BJ (cell line): ENCODE measurements around the gene KCNJ15. TPM values are rescaled to one million over a fixed set of nuclear protein-coding genes. Genes with fewer than 3 reads are reported as not detected.

Experiments used
- CTCF ChIA-PET: fragments of 350-600 bp; formaldehyde crosslinking; extraction: SDS; loops from one replicate; lab custom pipeline; 2021; ENCODE audit warnings: antibody characterized with exemption, inconsistent platforms; lab: Yijun Ruan, JAX
- POLR2A ChIA-PET: fragments of 300-600 bp; sonication (Branson Sonifier 250); formaldehyde crosslinking; extraction: SDS; loops from one replicate; lab custom pipeline; 2021; ENCODE audit warnings: antibody characterized with exemption; lab: Charles Lee
- DNase-seq: peaks from one replicate; pipeline ENCODE4 v3.0.0-alpha.2; 2011; ENCODE audit warnings: low read depth
- H3K27me3 ChIP-seq: 2 replicates; pipeline ENCODE4 v1.6.0; 2011; ENCODE audit warnings: low read length; ENCODE audit not compliant: control insufficient read depth, insufficient read depth
- H3K36me3 ChIP-seq: 2 replicates; pipeline ENCODE4 v1.5.1; 2011; ENCODE audit warnings: low read length; ENCODE audit not compliant: control insufficient read depth, insufficient read depth
- H3K4me3 ChIP-seq: 2 replicates; pipeline ENCODE4 v1.5.1; 2011; ENCODE audit warnings: low read depth, mild to moderate bottlenecking, control low read depth, low read length
- CTCF ChIP-seq: IDR thresholded peaks from 2 replicates; pipeline ENCODE4 v1.5.1; 2011; ENCODE audit warnings: low read depth, mild to moderate bottlenecking, control low read depth, inconsistent platforms, low read length, moderate library complexity; ENCODE audit not compliant: insufficient read depth
- polyA plus RNA-seq: library from polyadenylated mRNA; depleted of rRNA; stranded (reverse); fragments of >200 nt; gene quantifications from 2 replicates; pipeline ENCODE4 v1.2.3, GENCODE V29; 2011

KCNJ15 gene
- polyA plus RNA-seq, 1 experiment, result 0.02 TPM

GRCh38 chr21:38325216-38325615 lies 68.4 kb downstream of the KCNJ15 start:
- ChIA-PET CTCF (interaction anchor here (0.6 to 4.3 kb wide), 4 partner anchors 8 to 106 kb away, joined by 3 to 18 read pairs (median 10); no protein-coding TSS in a partner anchor), POLR2A (no interaction called here)
- TF ChIP-seq CTCF, result no peak
- H3K36me3 ChIP-seq, result no peaks in the 10 kb centered on the region
- no peak for DNase-seq
- no peaks in the 10 kb centered on the region for H3K27me3 ChIP-seq
- H3K4me3 ChIP-seq, result no peak overlapping the region

- Histone ChIP-seq H3K4me3 (no peak overlapping the region), H3K27me3 (no peaks in the 10 kb centered on the region), H3K36me3 (no peaks in the 10 kb centered on the region)
- POLR2A ChIA-PET, result no interaction called here
- no peak for DNase-seq
- TF ChIP-seq CTCF, result no peak
- CTCF ChIA-PET, result interaction anchor here (0.9 to 4.3 kb wide), 3 partner anchors 9 to 107 kb away, joined by 3 to 18 read pairs (median 6); no protein-coding TSS in a partner anchor
Measured at GRCh38 chr21:38325731-38326420, 69.1 kb downstream of the KCNJ15 start.

- Histone ChIP-seq H3K4me3 (no peak overlapping the region), H3K27me3 (no peaks in the 10 kb centered on the region), H3K36me3 (no peaks in the 10 kb centered on the region)
- no peak for TF ChIP-seq CTCF
- DNase-seq, result no peak
- ChIA-PET POLR2A (no interaction called here), CTCF (interaction anchor here (0.9 to 4.3 kb wide), 2 partner anchors 8 to 26 kb away, joined by 3 to 18 read pairs; no protein-coding TSS in a partner anchor)
Measured at GRCh38 chr21:38326429-38326828, 69.6 kb downstream of the KCNJ15 start.

- DNase-seq, result no peak
- H3K4me3 ChIP-seq, result no peak overlapping the region
- no peaks in the 10 kb centered on the region for H3K27me3 ChIP-seq
- no peak for TF ChIP-seq CTCF
- POLR2A ChIA-PET, result no interaction called here
- no peaks in the 10 kb centered on the region for H3K36me3 ChIP-seq
- CTCF ChIA-PET, result interaction anchor here (4.3 kb wide), 1 partner anchor 25 kb away, joined by 18 read pairs; no protein-coding TSS in a partner anchor
Measured at GRCh38 chr21:38326899-38327298, 70.1 kb downstream of the KCNJ15 start.

GRCh38 chr21:38327984-38328383 lies 71.2 kb downstream of the KCNJ15 start:
- ChIA-PET POLR2A (no interaction called here), CTCF (interaction anchor here (2.0 to 2.2 kb wide), 2 partner anchors 24 to 108 kb away, joined by 4 to 11 read pairs; no protein-coding TSS in a partner anchor)

More at GRCh38 chr21:38327984-38328383, 71.2 kb downstream of the KCNJ15 start:
- TF ChIP-seq CTCF, result no peak
- Histone ChIP-seq H3K36me3 (no peaks in the 10 kb centered on the region), H3K4me3 (no peak overlapping the region), H3K27me3 (no peaks in the 10 kb centered on the region)
- DNase-seq, result no peak
